ENCODE measurements around the gene HSH2D.

HSH2D gene

GRCh38 chr19:16193466-16193865, 50.0 kb downstream of the HSH2D start:
- no peak for DNase-seq (ENCODE audit: low read depth)

- DNase-seq (ENCODE audit: low read depth), result peak; percentile 90
Measured at GRCh38 chr19:16197188-16197621, 53.7 kb downstream of the HSH2D start.

GRCh38 chr19:16197622-16198369, 54.3 kb downstream of the HSH2D start, which contains the start of gene AP1M1:
TSS of gene AP1M1 (plus strand) at chr19:16197911. CDS start at chr19:16198027, 116 bp downstream.
- peak; percentile 91 for DNase-seq (ENCODE audit: low read depth)

- DNase-seq (ENCODE audit: low read depth), result no peak
Measured at GRCh38 chr19:16198370-16198651, 54.8 kb downstream of the HSH2D start.

- no peak for DNase-seq (ENCODE audit: low read depth)
Measured at GRCh38 chr19:16199275-16199932, 55.9 kb downstream of the HSH2D start.

- DNase-seq (ENCODE audit: low read depth), result no peak
Measured at GRCh38 chr19:16200038-16201010, 56.8 kb downstream of the HSH2D start.

- DNase-seq (ENCODE audit: low read depth), result no peak
Measured at GRCh38 chr19:16201011-16201391, 57.5 kb downstream of the HSH2D start.

GRCh38 chr19:16202320-16203255, 59.1 kb downstream of the HSH2D start:
- no peak for DNase-seq (ENCODE audit: low read depth)

GRCh38 chr19:16203256-16204004, 59.9 kb downstream of the HSH2D start:
- no peak for DNase-seq (ENCODE audit: low read depth)

GRCh38 chr19:16204005-16204294, 60.5 kb downstream of the HSH2D start:
- DNase-seq (ENCODE audit: low read depth), result no peak

- no peak for DNase-seq (ENCODE audit: low read depth)
Measured at GRCh38 chr19:16205205-16206045, 61.9 kb downstream of the HSH2D start.

GRCh38 chr19:16206046-16206605, 62.6 kb downstream of the HSH2D start:
- no peak for DNase-seq (ENCODE audit: low read depth)

GRCh38 chr19:16206637-16207036, 63.2 kb downstream of the HSH2D start:
- DNase-seq (ENCODE audit: low read depth), result no peak

- no peak for DNase-seq (ENCODE audit: low read depth)
Measured at GRCh38 chr19:16207063-16207462, 63.6 kb downstream of the HSH2D start.

- DNase-seq (ENCODE audit: low read depth), result no peak
Measured at GRCh38 chr19:16207490-16208025, 64.1 kb downstream of the HSH2D start.
